ENCODE results near the gene LYL1.

GRCh38 chr19:13087295-13087694 lies 15.4 kb downstream of the LYL1 start:
- no peak for TF ChIP-seq FOS (IDR thresholded peaks at IDR 0.05; ENCODE audit: borderline replicate concordance, insufficient read depth, low read length)
- no peak for TF ChIP-seq EZH2 (IDR thresholded peaks at IDR 0.05; ENCODE audit: borderline replicate concordance, low read depth, low read length, severe bottlenecking)
- TF ChIP-seq CTCF (IDR thresholded peaks at IDR 0.05; ENCODE audit: extremely low read depth in 1 of 2, insufficient read depth in 1 of 2, low read depth in 1 of 2, low read length in 2 of 2): no peak
- TF ChIP-seq POLR2AphosphoS5 (IDR thresholded peaks at IDR 0.05; ENCODE audit: insufficient read depth, low read depth, low read length): no peak

All from endothelial cell of umbilical vein (primary cell).